CD4-positive, CD25-positive, alpha-beta regulatory T cell (primary cell): ENCODE data around the gene DNAJC17. TPM values are rescaled to one million over a fixed set of nuclear protein-coding genes. Genes with fewer than 3 reads are reported as not detected.
A peak's percentile ranks its signal among the peaks of the same experiment; 100 is the strongest.

Experiments used
- ATAC-seq, 2 donors: fragments of 150-1000 bp; cut with Tn5 transposase; one replicate each; pipeline ENCODE4 v1.10.0; 2021; ENCODE audit warnings: low read depth in 2 of 2, moderate number of reproducible peaks in 2 of 2, moderate library complexity in 1 of 2
- DNase-seq, 3 donors: peaks; one replicate each; pipeline versions ENCODE4 v3.0.0 to v3.0.0-alpha.2; 2012 to 2022; ENCODE audit warnings: mixed read lengths in 1 of 3
- H3K27ac ChIP-seq: one replicate; pipeline ENCODE4 v1.7.0; 2013; ENCODE audit warnings: mild to moderate bottlenecking, low read length; ENCODE audit not compliant: insufficient read depth, poor library complexity, severe bottlenecking
- H3K27me3 ChIP-seq: one replicate; pipeline ENCODE4 v1.7.0; 2013; ENCODE audit warnings: low read length; ENCODE audit not compliant: control insufficient read depth, insufficient read depth
- H3K36me3 ChIP-seq: one replicate; pipeline ENCODE4 v1.7.0; 2013; ENCODE audit warnings: mild to moderate bottlenecking, low read length, moderate library complexity; ENCODE audit not compliant: control insufficient read depth, insufficient read depth
- H3K4me1 ChIP-seq: 2 replicates; pipeline ENCODE4 v1.7.0; 2013; ENCODE audit warnings: mild to moderate bottlenecking, low read length; ENCODE audit not compliant: insufficient read depth, control insufficient read depth, poor library complexity, severe bottlenecking
- H3K4me3 ChIP-seq: one replicate; pipeline ENCODE4 v1.7.0; 2013; ENCODE audit warnings: low read depth, mild to moderate bottlenecking, low read length, moderate library complexity
- H3K9me3 ChIP-seq, 2 experiments: 1 replicate in 1 of 2; 2 replicates in 1 of 2; pipeline ENCODE4 v1.7.0; 2013; ENCODE audit warnings: low read length in 2 of 2, mild to moderate bottlenecking in 1 of 2, moderate library complexity in 1 of 2; ENCODE audit not compliant: control insufficient read depth in 2 of 2
- H3K27ac Mint-ChIP-seq, 3 donors: one replicate each; pipeline ENCODE4 v1.8.0; 2020 to 2022; ENCODE audit warnings: mild to moderate bottlenecking in 3 of 3, mixed read lengths in 3 of 3, moderate library complexity in 2 of 3
- H3K27me3 Mint-ChIP-seq: one replicate; pipeline ENCODE4 v1.8.0; 2022; ENCODE audit warnings: mild to moderate bottlenecking, mixed read lengths
- H3K36me3 Mint-ChIP-seq: one replicate; pipeline ENCODE4 v1.8.0; 2020; ENCODE audit warnings: mixed read lengths
- H3K4me1 Mint-ChIP-seq, 4 donors: one replicate each; pipeline ENCODE4 v1.8.0; 2020 to 2022; ENCODE audit warnings: mixed read lengths in 4 of 4, mild to moderate bottlenecking in 1 of 4
- H3K4me3 Mint-ChIP-seq, 4 donors: one replicate each; pipeline ENCODE4 v1.8.0; 2020 to 2022; ENCODE audit warnings: mild to moderate bottlenecking in 4 of 4, mixed read lengths in 4 of 4, moderate library complexity in 3 of 4
- H3K9me3 Mint-ChIP-seq, 7 donors: one replicate each; pipeline ENCODE4 v1.8.0; 2020 to 2022; ENCODE audit warnings: mixed read lengths in 7 of 7, mild to moderate bottlenecking in 3 of 7, moderate library complexity in 2 of 7
- polyA plus RNA-seq, 4 donors: library from polyadenylated mRNA; unstranded; fragments of 300-500 nt; fragmentation: Illumina TruSeq; gene quantifications; one replicate each; pipeline ENCODE4 v1.2.3, GENCODE V29; 2021
- total RNA-seq: library from RNA; stranded (reverse); gene quantifications from one replicate; pipeline ENCODE4 v1.2.3, GENCODE V29; 2022

DNAJC17 gene
- total and polyA plus RNA-seq, 5 donors from 2014 or later = 23.7 to 32.7 (median 31.1) TPM

- H3K9me3 ChIP-seq = no peaks in the 10 kb centered on the region
- H3K27me3 Mint-ChIP-seq = peaks cover 27% of the 10 kb centered on the region
- ATAC-seq (no peak), DNase-seq (no peak)
- H3K4me3 Mint-ChIP-seq = peak overlapping the region in 2 of 4 donors; percentile 43 to 54
- peaks cover 16% of the 10 kb centered on the region for H3K4me1 ChIP-seq
- H3K4me1 Mint-ChIP-seq = peaks cover 0 to 19% (median 11%) of the 10 kb centered on the region in 4 donors
- H3K27me3 ChIP-seq = peaks cover 8% of the 10 kb centered on the region
- H3K4me3 ChIP-seq = no peak overlapping the region
- H3K9me3 Mint-ChIP-seq = peaks cover 0 to 2% (median 0%) of the 10 kb centered on the region in 7 donors
- no peaks in the 10 kb centered on the region for H3K36me3 Mint-ChIP-seq
- H3K27ac Mint-ChIP-seq = no peak overlapping the region
- no peaks in the 10 kb centered on the region for H3K36me3 ChIP-seq
- H3K27ac ChIP-seq = no peak overlapping the region
Observed at GRCh38 chr15:40841741-40842140, 34.5 kb upstream of the DNAJC17 start.

- Histone ChIP-seq H3K27me3 (peaks cover 8% of the 10 kb centered on the region), H3K9me3 (no peaks in the 10 kb centered on the region), H3K36me3 (no peaks in the 10 kb centered on the region), H3K4me3 (no peak overlapping the region), H3K27ac (no peak overlapping the region), H3K4me1 (peaks cover 3% of the 10 kb centered on the region)
- H3K36me3 Mint-ChIP-seq = no peaks in the 10 kb centered on the region
- no peak overlapping the region for H3K27ac Mint-ChIP-seq
- no peaks in the 10 kb centered on the region for H3K9me3 Mint-ChIP-seq
- ATAC-seq (no peak), DNase-seq (no peak)
- peaks cover 24% of the 10 kb centered on the region for H3K27me3 Mint-ChIP-seq
- H3K4me3 Mint-ChIP-seq = no peak overlapping the region
- peaks cover 0 to 5% (median 2%) of the 10 kb centered on the region in 4 donors for H3K4me1 Mint-ChIP-seq
Observed at GRCh38 chr15:40838756-40839155, 31.5 kb upstream of the DNAJC17 start.

- ATAC-seq (no peak), DNase-seq (no peak)
- Mint-ChIP-seq H3K4me1 (peaks cover 0 to 2% (median 0%) of the 10 kb centered on the region in 4 donors), H3K4me3 (no peak overlapping the region), H3K27ac (no peak overlapping the region), H3K9me3 (no peaks in the 10 kb centered on the region), H3K27me3 (peaks cover 4% of the 10 kb centered on the region), H3K36me3 (no peaks in the 10 kb centered on the region)
- Histone ChIP-seq H3K27me3 (no peaks in the 10 kb centered on the region), H3K4me1 (no peaks in the 10 kb centered on the region), H3K27ac (no peak overlapping the region), H3K36me3 (no peaks in the 10 kb centered on the region), H3K9me3 (no peaks in the 10 kb centered on the region), H3K4me3 (no peak overlapping the region)
Observed at GRCh38 chr15:40836020-40836419, 28.7 kb upstream of the DNAJC17 start.

- Mint-ChIP-seq H3K36me3 (no peaks in the 10 kb centered on the region), H3K9me3 (no peaks in the 10 kb centered on the region), H3K27ac (no peak overlapping the region), H3K4me3 (no peak overlapping the region), H3K4me1 (no peaks in the 10 kb centered on the region), H3K27me3 (peaks cover 4% of the 10 kb centered on the region)
- H3K9me3 ChIP-seq = no peaks in the 10 kb centered on the region
- no peak for DNase-seq
- H3K4me1 ChIP-seq = no peaks in the 10 kb centered on the region
- H3K36me3 ChIP-seq = no peaks in the 10 kb centered on the region
- no peak for ATAC-seq
- no peak overlapping the region for H3K27ac ChIP-seq
- no peak overlapping the region for H3K4me3 ChIP-seq
- no peaks in the 10 kb centered on the region for H3K27me3 ChIP-seq
Observed at GRCh38 chr15:40832903-40833302, 25.6 kb upstream of the DNAJC17 start.

DNA sequence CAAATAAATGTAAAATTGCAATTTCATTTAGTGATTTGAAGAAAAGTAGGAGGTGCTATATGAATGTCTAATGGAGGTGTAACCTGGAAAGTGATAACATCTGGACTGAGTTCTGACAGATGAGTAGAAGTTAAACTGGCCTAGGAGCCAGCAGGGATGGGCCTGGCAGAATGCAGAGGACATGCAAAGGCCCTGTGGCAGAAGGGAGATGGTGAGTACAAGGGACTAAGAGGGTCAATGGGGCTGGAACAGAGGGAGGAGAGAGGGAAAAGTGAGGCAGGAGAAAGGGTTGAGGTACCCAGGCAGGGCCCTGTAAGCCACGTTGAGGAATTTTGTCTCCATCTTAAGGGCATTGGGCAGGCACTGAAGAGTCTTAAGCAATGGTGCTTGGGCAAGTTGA, 24.6 kb upstream of the DNAJC17 start:
- no peaks in the 10 kb centered on the region for H3K9me3 ChIP-seq
- no peak overlapping the region for H3K27ac ChIP-seq
- H3K4me3 Mint-ChIP-seq = no peak overlapping the region
- no peaks in the 10 kb centered on the region for H3K9me3 Mint-ChIP-seq
- H3K27me3 Mint-ChIP-seq = peaks cover 4% of the 10 kb centered on the region
- no peak overlapping the region for H3K27ac Mint-ChIP-seq
- no peaks in the 10 kb centered on the region for H3K4me1 Mint-ChIP-seq
- DNase-seq (no peak), ATAC-seq (no peak)
- H3K36me3 Mint-ChIP-seq = no peaks in the 10 kb centered on the region
- H3K4me3 ChIP-seq = no peak overlapping the region
- no peaks in the 10 kb centered on the region for H3K36me3 ChIP-seq
- no peaks in the 10 kb centered on the region for H3K27me3 ChIP-seq
- no peaks in the 10 kb centered on the region for H3K4me1 ChIP-seq

DNA sequence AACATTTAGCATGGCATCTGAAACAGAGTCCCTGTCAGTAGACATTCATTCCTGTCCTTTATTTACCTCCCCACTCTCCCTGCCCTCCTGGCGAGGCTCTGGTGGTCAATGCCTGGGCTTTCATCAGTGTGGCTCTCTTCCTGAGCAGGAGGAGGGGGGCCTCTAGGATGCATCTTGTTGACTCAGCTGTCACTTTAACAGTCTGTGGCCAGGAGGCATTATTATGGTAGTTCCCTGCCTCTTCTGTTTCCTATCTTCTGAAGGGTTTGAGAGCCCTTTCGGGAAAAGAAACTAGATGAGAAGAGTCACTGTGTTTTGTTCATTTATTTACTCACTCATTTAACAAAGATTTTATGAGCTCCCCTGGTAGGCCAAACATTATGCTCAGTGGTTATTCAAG, 23.6 kb upstream of the DNAJC17 start:
- Mint-ChIP-seq H3K9me3 (no peaks in the 10 kb centered on the region), H3K4me1 (no peaks in the 10 kb centered on the region), H3K36me3 (no peaks in the 10 kb centered on the region), H3K4me3 (no peak overlapping the region), H3K27ac (no peak overlapping the region), H3K27me3 (peaks cover under 1% of the 10 kb centered on the region)
- H3K9me3 ChIP-seq = no peaks in the 10 kb centered on the region
- H3K4me3 ChIP-seq = no peak overlapping the region
- no peaks in the 10 kb centered on the region for H3K4me1 ChIP-seq
- no peaks in the 10 kb centered on the region for H3K36me3 ChIP-seq
- H3K27ac ChIP-seq = no peak overlapping the region
- H3K27me3 ChIP-seq = peaks cover 2% of the 10 kb centered on the region
- DNase-seq = no peak
- no peak for ATAC-seq

GRCh38 chr15:40829115-40829514, 21.8 kb upstream of the DNAJC17 start:
- no peak overlapping the region for H3K27ac Mint-ChIP-seq

GRCh38 chr15:40828447-40829036, 21.3 kb upstream of the DNAJC17 start, which contains the start of gene PPP1R14D:
Gene PPP1R14D (minus strand): TSS chr15:40828708. CDS start chr15:40828641, 67 bp downstream.
- no peaks in the 10 kb centered on the region for H3K36me3 Mint-ChIP-seq
- H3K27me3 ChIP-seq = peaks cover 7% of the 10 kb centered on the region
- no peak for DNase-seq
- peak within 1 kb of the TSS in 1 of 4 donors; percentile 7 for H3K4me3 Mint-ChIP-seq
- no peaks in the 10 kb centered on the region for H3K4me1 Mint-ChIP-seq
- no peaks in the 10 kb centered on the region for H3K9me3 Mint-ChIP-seq
- H3K27ac ChIP-seq = no peak within 1 kb of the TSS
- H3K27ac Mint-ChIP-seq = no peak within 1 kb of the TSS
- peaks cover 20% of the 10 kb centered on the region for H3K27me3 Mint-ChIP-seq
- ATAC-seq = no peak
- H3K9me3 ChIP-seq = no peaks in the 10 kb centered on the region
- no peaks in the 10 kb centered on the region for H3K4me1 ChIP-seq
- H3K4me3 ChIP-seq = no peak within 1 kb of the TSS
- no peaks in the 10 kb centered on the region for H3K36me3 ChIP-seq

More at GRCh38 chr15:40829115-40829514, 21.8 kb upstream of the DNAJC17 start:
- Histone ChIP-seq H3K27me3 (peaks cover 2% of the 10 kb centered on the region), H3K4me1 (no peaks in the 10 kb centered on the region), H3K4me3 (no peak overlapping the region), H3K36me3 (no peaks in the 10 kb centered on the region), H3K27ac (no peak overlapping the region), H3K9me3 (no peaks in the 10 kb centered on the region)
- Mint-ChIP-seq H3K9me3 (no peaks in the 10 kb centered on the region), H3K36me3 (no peaks in the 10 kb centered on the region), H3K4me1 (no peaks in the 10 kb centered on the region), H3K4me3 (no peak overlapping the region), H3K27me3 (peaks cover 16% of the 10 kb centered on the region)
- no peak for DNase-seq
- ATAC-seq = no peak
